ENCODE data around the gene NOD1.

The NOD1 gene

GRCh38 chr7:30453921-30454320, 24.7 kb downstream of the NOD1 start:
- 95% methylated on average over 3 of the region's 3 CpGs for WGBS
- Histone ChIP-seq H3K27me3 (ENCODE audit: insufficient read depth, low read length) (no peaks in the 10 kb centered on the region), H3K27ac (ENCODE audit: low read depth, low read length) (no peak overlapping the region), H3K4me1 (ENCODE audit: insufficient read depth, low read length) (peaks cover 6% of the 10 kb centered on the region; the same call in 1 of the 2 replicates), H3K9ac (ENCODE audit: low read depth, low read length) (no peak overlapping the region), H3K9me3 (ENCODE audit: insufficient read depth, low read depth, low read length) (no peaks in the 10 kb centered on the region), H3K4me3 (ENCODE audit: low read length) (no peak overlapping the region), H3K36me3 (ENCODE audit: insufficient read depth, low read length) (peaks cover 12% of the 10 kb centered on the region; the same call in 1 of the 2 replicates)

GRCh38 chr7:30453016-30453415, 25.6 kb downstream of the NOD1 start:
- no peak overlapping the region for H3K9ac ChIP-seq (ENCODE audit: low read depth, low read length)
- H3K27ac ChIP-seq (ENCODE audit: low read depth, low read length): no peak overlapping the region
- H3K4me1 ChIP-seq (ENCODE audit: insufficient read depth, low read length): peaks cover 6% of the 10 kb centered on the region; the same call in 1 of the 2 replicates
- no peaks in the 10 kb centered on the region for H3K9me3 ChIP-seq (ENCODE audit: insufficient read depth, low read depth, low read length)
- peaks cover 12% of the 10 kb centered on the region; the same call in 1 of the 2 replicates for H3K36me3 ChIP-seq (ENCODE audit: insufficient read depth, low read length)
- H3K4me3 ChIP-seq (ENCODE audit: low read length): no peak overlapping the region
- no peaks in the 10 kb centered on the region for H3K27me3 ChIP-seq (ENCODE audit: insufficient read depth, low read length)
- 94% methylated on average over 8 of the region's 8 CpGs for WGBS

DNA sequence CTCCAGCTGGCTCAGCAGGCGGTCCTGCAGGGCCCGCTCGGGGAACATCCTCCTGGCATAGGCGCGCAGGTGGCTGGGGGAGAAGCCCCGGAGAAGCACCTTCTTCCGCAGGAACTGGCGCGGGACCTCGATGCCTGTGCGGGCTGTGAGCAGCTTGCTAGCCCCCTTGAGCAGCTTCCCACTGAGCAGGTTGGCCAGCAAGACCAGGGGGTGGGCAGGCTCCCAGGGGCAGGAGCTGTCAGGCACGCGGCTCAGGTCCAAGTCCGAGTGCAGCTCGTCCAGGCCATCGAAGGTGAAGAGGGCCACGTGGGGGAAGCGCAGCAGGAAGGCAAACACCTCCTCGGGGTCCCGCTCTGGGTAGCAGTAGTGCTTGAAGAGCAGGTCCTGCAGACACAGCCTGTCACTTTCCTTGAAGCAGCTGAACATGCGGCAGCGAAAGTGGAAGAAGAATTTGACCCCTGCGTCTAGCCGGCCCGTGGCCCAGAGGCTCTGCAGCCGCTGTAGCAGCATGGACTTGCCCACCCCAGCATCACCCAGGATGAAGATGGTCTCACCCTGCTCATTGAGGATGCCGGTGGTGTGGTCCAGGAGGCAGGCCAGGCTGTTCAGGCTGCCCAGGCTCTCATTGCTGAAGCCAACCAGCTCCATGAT, 26.2 kb downstream of the NOD1 start:
- Histone ChIP-seq H3K36me3 (ENCODE audit: insufficient read depth, low read length) (peaks cover 12% of the 10 kb centered on the region; the same call in 1 of the 2 replicates), H3K4me3 (ENCODE audit: low read length) (no peak overlapping the region), H3K9me3 (ENCODE audit: insufficient read depth, low read depth, low read length) (no peaks in the 10 kb centered on the region), H3K9ac (ENCODE audit: low read depth, low read length) (no peak overlapping the region), H3K4me1 (ENCODE audit: insufficient read depth, low read length) (peaks cover 6% of the 10 kb centered on the region; the same call in 1 of the 2 replicates), H3K27ac (ENCODE audit: low read depth, low read length) (no peak overlapping the region), H3K27me3 (ENCODE audit: insufficient read depth, low read length) (no peaks in the 10 kb centered on the region)
- 92% methylated on average over 27 of the region's 27 CpGs for WGBS

- Histone ChIP-seq H3K9me3 (ENCODE audit: insufficient read depth, low read depth, low read length) (no peaks in the 10 kb centered on the region), H3K27me3 (ENCODE audit: insufficient read depth, low read length) (no peaks in the 10 kb centered on the region), H3K4me1 (ENCODE audit: insufficient read depth, low read length) (peaks cover 6% of the 10 kb centered on the region; the same call in 1 of the 2 replicates), H3K4me3 (ENCODE audit: low read length) (no peak overlapping the region), H3K36me3 (ENCODE audit: insufficient read depth, low read length) (peaks cover 12% of the 10 kb centered on the region; the same call in 1 of the 2 replicates), H3K27ac (ENCODE audit: low read depth, low read length) (no peak overlapping the region), H3K9ac (ENCODE audit: low read depth, low read length) (no peak overlapping the region)
- WGBS: 86% methylated on average over 29 of the region's 29 CpGs
Measured at GRCh38 chr7:30451539-30452279, 26.9 kb downstream of the NOD1 start.

DNA sequence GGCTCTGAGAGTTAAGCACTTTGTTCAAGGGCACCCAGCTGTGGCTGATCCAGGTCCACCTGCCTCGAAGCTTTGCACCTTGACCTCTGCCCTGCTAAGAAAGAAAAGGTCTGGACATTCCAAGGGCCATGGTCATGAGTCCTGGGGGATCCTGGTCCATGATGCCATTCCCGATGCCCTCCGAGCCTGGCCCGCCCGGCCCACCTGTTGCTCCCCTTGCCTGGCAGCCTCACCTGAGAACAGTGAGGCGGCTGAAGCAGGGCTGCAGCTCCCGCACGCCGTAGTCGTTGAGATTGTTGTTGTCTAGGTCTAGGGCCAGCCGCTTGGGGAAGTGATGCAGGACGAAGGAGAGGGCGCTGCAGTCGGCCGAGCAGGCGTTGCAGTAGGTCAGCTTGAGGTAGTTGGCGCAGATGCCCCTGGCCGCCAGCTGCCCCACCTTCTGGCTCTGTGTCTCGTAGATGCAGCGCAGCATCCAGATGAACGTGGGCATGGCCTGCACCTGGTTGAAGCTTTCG, 27.5 kb downstream of the NOD1 start:
- H3K4me1 ChIP-seq (ENCODE audit: insufficient read depth, low read length): peaks cover 6% of the 10 kb centered on the region; the same call in 1 of the 2 replicates

DNA sequence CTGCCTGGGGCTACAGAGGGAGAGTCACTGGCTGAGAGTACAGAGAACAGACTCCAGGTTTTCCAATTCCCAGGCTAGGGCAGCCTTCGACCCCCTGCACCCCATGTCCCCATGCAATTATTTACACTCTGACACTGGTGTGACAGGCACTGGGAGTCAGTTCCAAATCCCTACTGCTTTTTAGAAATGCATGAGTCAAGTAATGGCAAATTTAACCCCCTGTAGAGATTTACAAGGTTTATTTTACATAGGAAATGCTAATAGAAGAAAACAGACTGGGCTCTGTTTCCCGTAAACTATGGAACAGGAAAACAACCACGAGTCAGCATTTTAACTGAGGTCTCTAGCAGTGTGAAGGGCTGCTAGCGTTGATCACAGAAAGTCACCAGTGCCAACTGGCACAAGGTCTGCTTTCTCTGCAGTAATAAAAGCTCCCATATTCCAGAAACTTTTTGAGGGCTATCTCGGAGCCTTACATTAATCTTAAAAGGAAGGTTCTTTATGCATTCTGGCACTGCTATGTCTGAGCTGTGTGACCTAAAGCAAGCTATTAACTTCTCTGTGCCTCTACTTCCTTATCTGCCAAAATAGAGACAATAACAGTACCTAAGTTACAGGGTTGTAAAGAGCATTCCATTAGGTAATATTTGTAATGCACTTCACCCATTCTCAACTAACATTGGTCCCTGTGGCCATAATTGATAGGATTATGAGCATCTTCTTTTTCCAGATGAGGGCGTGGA, 28.2 kb downstream of the NOD1 start:
- Histone ChIP-seq H3K4me3 (ENCODE audit: low read length) (no peak overlapping the region), H3K27me3 (ENCODE audit: insufficient read depth, low read length) (no peaks in the 10 kb centered on the region), H3K4me1 (ENCODE audit: insufficient read depth, low read length) (peaks cover 6% of the 10 kb centered on the region; the same call in 1 of the 2 replicates), H3K9ac (ENCODE audit: low read depth, low read length) (no peak overlapping the region), H3K36me3 (ENCODE audit: insufficient read depth, low read length) (0 out of 2 replicates have a peak, but pooled peaks cover 3% of the 10 kb centered on the region), H3K9me3 (ENCODE audit: insufficient read depth, low read depth, low read length) (no peaks in the 10 kb centered on the region), H3K27ac (ENCODE audit: low read depth, low read length) (no peak overlapping the region; the same call in 1 of the 2 replicates)
- 47% methylated on average over 6 of the region's 6 CpGs for WGBS

More for the DNA sequence above, 27.5 kb downstream of the NOD1 start:
- Histone ChIP-seq H3K27me3 (ENCODE audit: insufficient read depth, low read length) (no peaks in the 10 kb centered on the region), H3K9me3 (ENCODE audit: insufficient read depth, low read depth, low read length) (no peaks in the 10 kb centered on the region), H3K4me3 (ENCODE audit: low read length) (no peak overlapping the region), H3K9ac (ENCODE audit: low read depth, low read length) (no peak overlapping the region), H3K36me3 (ENCODE audit: insufficient read depth, low read length) (0 out of 2 replicates have a peak, but pooled peaks cover 5% of the 10 kb centered on the region), H3K27ac (ENCODE audit: low read depth, low read length) (no peak overlapping the region)
- 93% methylated on average over 22 of the region's 22 CpGs for WGBS

- Histone ChIP-seq H3K27ac (ENCODE audit: low read depth, low read length) (no peak overlapping the region), H3K27me3 (ENCODE audit: insufficient read depth, low read length) (no peaks in the 10 kb centered on the region), H3K9ac (ENCODE audit: low read depth, low read length) (no peak overlapping the region), H3K36me3 (ENCODE audit: insufficient read depth, low read length) (peaks cover 2% of the 10 kb centered on the region; the same call in 1 of the 2 replicates), H3K4me3 (ENCODE audit: low read length) (no peak overlapping the region), H3K9me3 (ENCODE audit: insufficient read depth, low read depth, low read length) (no peaks in the 10 kb centered on the region), H3K4me1 (ENCODE audit: insufficient read depth, low read length) (peaks cover 6% of the 10 kb centered on the region; the same call in 1 of the 2 replicates)
- 92% methylated on average over 10 of the region's 10 CpGs for WGBS
Measured at GRCh38 chr7:30448461-30449189, 30.0 kb downstream of the NOD1 start.

DNA sequence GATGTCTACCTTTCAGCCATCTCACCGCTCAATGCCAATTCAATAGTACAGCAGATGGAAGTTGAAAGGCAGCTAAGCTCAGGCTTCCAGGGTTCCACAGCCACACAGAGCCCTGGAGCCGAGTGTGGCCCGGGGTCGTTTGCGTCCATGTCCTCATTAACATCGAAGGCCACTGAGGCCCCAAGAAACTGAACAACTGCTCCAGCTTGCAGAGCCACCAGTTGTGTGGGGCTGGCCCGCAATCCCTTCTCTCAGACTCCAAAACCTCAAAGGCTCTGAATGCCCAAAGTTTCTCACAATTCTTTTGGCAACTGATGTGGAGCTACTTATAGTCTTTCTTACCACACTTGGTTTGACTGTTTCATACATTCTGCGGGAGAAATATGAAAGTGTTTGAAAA, 31.1 kb downstream of the NOD1 start:
- H3K27ac ChIP-seq (ENCODE audit: low read depth, low read length): no peak overlapping the region
- WGBS: 95% methylated on average over 8 of the region's 8 CpGs

GRCh38 chr7:30446266-30446665, 32.3 kb downstream of the NOD1 start:
- no peaks in the 10 kb centered on the region for H3K9me3 ChIP-seq (ENCODE audit: insufficient read depth, low read depth, low read length)
- H3K27me3 ChIP-seq (ENCODE audit: insufficient read depth, low read length): no peaks in the 10 kb centered on the region
- H3K27ac ChIP-seq (ENCODE audit: low read depth, low read length): no peak overlapping the region
- 95% methylated on average over 4 of the region's 4 CpGs for WGBS
- no peak overlapping the region for H3K4me3 ChIP-seq (ENCODE audit: low read length)
- peaks cover 2% of the 10 kb centered on the region; the same call in 1 of the 2 replicates for H3K36me3 ChIP-seq (ENCODE audit: insufficient read depth, low read length)
- peaks cover 6% of the 10 kb centered on the region; the same call in 1 of the 2 replicates for H3K4me1 ChIP-seq (ENCODE audit: insufficient read depth, low read length)
- no peak overlapping the region for H3K9ac ChIP-seq (ENCODE audit: low read depth, low read length)

More for the DNA sequence above, 31.1 kb downstream of the NOD1 start:
- Histone ChIP-seq H3K27me3 (ENCODE audit: insufficient read depth, low read length) (no peaks in the 10 kb centered on the region), H3K36me3 (ENCODE audit: insufficient read depth, low read length) (peaks cover 2% of the 10 kb centered on the region; the same call in 1 of the 2 replicates), H3K9ac (ENCODE audit: low read depth, low read length) (no peak overlapping the region), H3K9me3 (ENCODE audit: insufficient read depth, low read depth, low read length) (no peaks in the 10 kb centered on the region), H3K4me3 (ENCODE audit: low read length) (no peak overlapping the region), H3K4me1 (ENCODE audit: insufficient read depth, low read length) (peaks cover 6% of the 10 kb centered on the region; the same call in 1 of the 2 replicates)

GRCh38 chr7:30445770-30446169, 32.8 kb downstream of the NOD1 start:
- Histone ChIP-seq H3K27me3 (ENCODE audit: insufficient read depth, low read length) (no peaks in the 10 kb centered on the region), H3K27ac (ENCODE audit: low read depth, low read length) (no peak overlapping the region), H3K9ac (ENCODE audit: low read depth, low read length) (no peak overlapping the region), H3K9me3 (ENCODE audit: insufficient read depth, low read depth, low read length) (no peaks in the 10 kb centered on the region), H3K4me1 (ENCODE audit: insufficient read depth, low read length) (peaks cover 6% of the 10 kb centered on the region; the same call in 1 of the 2 replicates), H3K36me3 (ENCODE audit: insufficient read depth, low read length) (peaks cover 2% of the 10 kb centered on the region; the same call in 1 of the 2 replicates), H3K4me3 (ENCODE audit: low read length) (no peak overlapping the region)
- 94% methylated on average over 7 of the region's 7 CpGs for WGBS
